Esophagus (tissue), 2 donors: ENCODE data around the gene GNLY. TPM values are rescaled to one million over a fixed set of nuclear protein-coding genes. Genes with fewer than 3 reads are reported as not detected.
"Not testable (repeated sequence)": the region's sequence is repeated elsewhere in the genome, so short reads cannot be mapped to it uniquely, and the experiment has no call there.

Source experiments
- H3K27ac ChIP-seq, 2 donors: one replicate each; pipeline ENCODE4 v1.5.1; 2013; ENCODE audit warnings: low read depth in 2 of 2, mild to moderate bottlenecking in 2 of 2, inconsistent platforms in 1 of 2, low read length in 1 of 2, moderate library complexity in 1 of 2
- H3K27me3 ChIP-seq, 2 donors: one replicate each; pipeline ENCODE4 v1.6.1; 2013; ENCODE audit warnings: low read length in 2 of 2, control low read depth in 1 of 2, mild to moderate bottlenecking in 1 of 2; ENCODE audit not compliant: insufficient read depth in 2 of 2, control insufficient read depth in 1 of 2
- H3K36me3 ChIP-seq, 2 donors: one replicate each; pipeline ENCODE4 v1.6.1; 2013; ENCODE audit warnings: low read length in 1 of 2; ENCODE audit not compliant: control insufficient read depth in 2 of 2, insufficient read depth in 2 of 2
- H3K4me1 ChIP-seq, 2 donors: one replicate each; pipeline ENCODE4 v1.6.1; 2013; ENCODE audit warnings: low read length in 1 of 2; ENCODE audit not compliant: control insufficient read depth in 2 of 2, insufficient read depth in 2 of 2
- H3K4me3 ChIP-seq, 2 donors: one replicate each; pipeline ENCODE4 v1.5.1; 2013; ENCODE audit warnings: low read length in 2 of 2, mild to moderate bottlenecking in 2 of 2, low read depth in 1 of 2, moderate library complexity in 1 of 2
- H3K9me3 ChIP-seq, 2 donors: one replicate each; pipeline ENCODE4 v1.6.1; 2013; ENCODE audit warnings: mild to moderate bottlenecking in 2 of 2, low read depth in 1 of 2, low read length in 1 of 2, moderate library complexity in 1 of 2; ENCODE audit not compliant: control insufficient read depth in 2 of 2, insufficient read depth in 1 of 2
- WGBS, 2 donors: extraction: QIAGEN DNeasy Blood & Tissue Kit; methylation state at CpG; one replicate each; pipeline ENCODE4 v1.1.7; 2013; 5-methylcytosine and 5-hydroxymethylcytosine counted together
- polyA plus RNA-seq, 2 donors: library from polyadenylated mRNA; stranded (reverse); fragments of 200-250 nt; gene quantifications; one replicate each; pipeline ENCODE4 v1.2.3, GENCODE V29; 2013
- donor health status: healthy with polysubstance abuse.
- donor health status: Bipolar disorder and iron deficiency.

Gene GNLY
- polyA plus RNA-seq, 2 donors, result 1.2 to 1.7 TPM

- H3K36me3 ChIP-seq, result peaks cover 3 to 16% of the 10 kb centered on the region in 2 donors
- no peaks in the 10 kb centered on the region for H3K27me3 ChIP-seq
- no peak overlapping the region for H3K27ac ChIP-seq
- H3K9me3 ChIP-seq, result no peaks in the 10 kb centered on the region
- no peak overlapping the region for H3K4me3 ChIP-seq
- 83 to 89% methylated on average over 3 of the region's 3 CpGs for WGBS, 2 donors
- no peaks in the 10 kb centered on the region for H3K4me1 ChIP-seq
Measured at GRCh38 chr2:85653996-85654395, 40.2 kb upstream of the GNLY start.

- Histone ChIP-seq H3K36me3 (peaks cover 0 to 14% of the 10 kb centered on the region in 2 donors), H3K27me3 (no peaks in the 10 kb centered on the region), H3K4me3 (no peak overlapping the region), H3K27ac (no peak overlapping the region), H3K9me3 (no peaks in the 10 kb centered on the region), H3K4me1 (no peaks in the 10 kb centered on the region)
- WGBS, 2 donors, result 85 to 88% methylated on average over 7 of the region's 7 CpGs
Measured at GRCh38 chr2:85655961-85656417, 38.2 kb upstream of the GNLY start.

- no peak overlapping the region for H3K27ac ChIP-seq
- no peak overlapping the region for H3K4me3 ChIP-seq
- WGBS, 2 donors, result 83 to 88% methylated on average over 3 of the region's 3 CpGs
- H3K36me3 ChIP-seq, result peaks cover 0 to 14% of the 10 kb centered on the region in 2 donors
- H3K27me3 ChIP-seq, result no peaks in the 10 kb centered on the region
- no peaks in the 10 kb centered on the region for H3K9me3 ChIP-seq
- H3K4me1 ChIP-seq, result no peaks in the 10 kb centered on the region
Measured at GRCh38 chr2:85656468-85656867, 37.7 kb upstream of the GNLY start.

- peaks cover 0 to 10% of the 10 kb centered on the region in 2 donors for H3K36me3 ChIP-seq
- H3K27ac ChIP-seq, result not testable (repeated sequence)
Measured at GRCh38 chr2:85657399-85657798, 36.8 kb upstream of the GNLY start.

GRCh38 chr2:85659324-85659981 is 34.7 kb upstream of the GNLY start:
- Histone ChIP-seq H3K36me3 (peaks cover 0 to 6% of the 10 kb centered on the region in 2 donors), H3K27ac (no peak overlapping the region), H3K27me3 (no peaks in the 10 kb centered on the region), H3K9me3 (no peaks in the 10 kb centered on the region), H3K4me3 (no peak overlapping the region), H3K4me1 (peaks cover 0 to 7% of the 10 kb centered on the region in 2 donors)
- 87 to 90% methylated on average over 13 of the region's 13 CpGs for WGBS, 2 donors

More at GRCh38 chr2:85657399-85657798, 36.8 kb upstream of the GNLY start:
- WGBS, 2 donors, result 92 to 93% methylated on average over 4 of the region's 4 CpGs
- H3K4me3 ChIP-seq, H3K9me3 ChIP-seq, H3K27me3 ChIP-seq, H3K4me1 ChIP-seq: not testable (repeated sequence)

- not testable (repeated sequence) for H3K4me3 ChIP-seq, H3K36me3 ChIP-seq, H3K9me3 ChIP-seq, H3K4me1 ChIP-seq, H3K27me3 ChIP-seq, H3K27ac ChIP-seq
- WGBS, 2 donors, result 94 to 97% methylated on average over 11 of the region's 11 CpGs
Measured at GRCh38 chr2:85660301-85660700, 33.9 kb upstream of the GNLY start.

- H3K9me3 ChIP-seq, result no peaks in the 10 kb centered on the region
- H3K27me3 ChIP-seq, result no peaks in the 10 kb centered on the region
- peaks cover 0 to 6% of the 10 kb centered on the region in 2 donors for H3K36me3 ChIP-seq
- no peak overlapping the region for H3K4me3 ChIP-seq
- H3K4me1 ChIP-seq, result peaks cover 0 to 7% of the 10 kb centered on the region in 2 donors
- H3K27ac ChIP-seq, result no peak overlapping the region
- 78 to 80% methylated on average over 7 of the region's 7 CpGs for WGBS, 2 donors
Measured at GRCh38 chr2:85660725-85661124, 33.4 kb upstream of the GNLY start.

- peaks cover 0 to 7% of the 10 kb centered on the region in 2 donors for H3K4me1 ChIP-seq
- H3K27me3 ChIP-seq, result no peaks in the 10 kb centered on the region
- H3K36me3 ChIP-seq, result peaks cover 0 to 6% of the 10 kb centered on the region in 2 donors
- WGBS, 2 donors, result 74 to 80% methylated on average over 14 of the region's 14 CpGs
- H3K27ac ChIP-seq, result peak overlapping the region in 1 of 2 donors; percentile 37
- no peak overlapping the region for H3K4me3 ChIP-seq
- H3K9me3 ChIP-seq, result no peaks in the 10 kb centered on the region
Measured at GRCh38 chr2:85661139-85661858, 32.9 kb upstream of the GNLY start.

- Histone ChIP-seq H3K27me3 (no peaks in the 10 kb centered on the region), H3K36me3 (peaks cover 0 to 6% of the 10 kb centered on the region in 2 donors), H3K27ac (no peak overlapping the region), H3K4me3 (no peak overlapping the region), H3K4me1 (peaks cover 0 to 7% of the 10 kb centered on the region in 2 donors), H3K9me3 (no peaks in the 10 kb centered on the region)
- WGBS, 2 donors, result 88 to 90% methylated on average over 10 of the region's 10 CpGs
Measured at GRCh38 chr2:85662899-85663593, 31.1 kb upstream of the GNLY start.
